SK-N-SH (cell line): Measurements from ENCODE around the gene SETBP1. TPM values are rescaled to one million over a fixed set of nuclear protein-coding genes. Genes with fewer than 3 reads are reported as not detected.

Experiments used
- CTCF ChIA-PET: fragments of 300-600, 350-600 bp; formaldehyde crosslinking; extraction: SDS; loops from one replicate; lab custom pipeline; 2021; lab: Yijun Ruan, JAX
- POLR2A ChIA-PET: fragments of 350-600 bp; sonication (Branson Sonifier 250); formaldehyde crosslinking; extraction: SDS; loops from one replicate; lab custom pipeline; 2020; ENCODE audit warnings: antibody characterized with exemption, inconsistent platforms; lab: Yijun Ruan, JAX
- DNase-seq: peaks from one replicate; pipeline ENCODE4 v3.0.0; 2012
- H2AFZ ChIP-seq: fragments of 200-600 bp; sonication (generic); 2 replicates; pipeline ENCODE4 v1.8.1; 2016; ENCODE audit warnings: antibody characterized with exemption, mild to moderate bottlenecking, low read depth
- H3F3A ChIP-seq: fragments of 200-600 bp; sonication (generic); replicated peaks from 2 replicates; pipeline ENCODE3; 2016; ENCODE audit warnings: antibody characterized with exemption, mild to moderate bottlenecking; ENCODE audit not compliant: insufficient read depth
- H3K27ac ChIP-seq, 2 experiments: fragments of 200-500 bp in 1 of 2; fragments of 200-600 bp in 1 of 2; sonication (Bioruptor generic) in 1 of 2; sonication (generic), shearing (Covaris generic) in 1 of 2; 2 replicates each; pipeline versions ENCODE4 v1.5.1 to v1.6.1; 2014 to 2016; ENCODE audit warnings: low read depth in 2 of 2, inconsistent platforms in 1 of 2, low read length in 1 of 2, mild to moderate bottlenecking in 1 of 2, mixed read lengths in 1 of 2
- H3K27me3 ChIP-seq: fragments of 200-600 bp; sonication (generic), shearing (Covaris generic); 2 replicates; pipeline ENCODE4 v1.6.1; 2016; ENCODE audit warnings: mixed run types; ENCODE audit not compliant: insufficient read depth
- H3K36me3 ChIP-seq, 2 experiments: fragments of 200-500 bp in 1 of 2; fragments of 200-600 bp in 1 of 2; sonication (Bioruptor generic) in 1 of 2; sonication (generic) in 1 of 2; replicated peaks in 1 of 2; 2 replicates each; pipeline versions ENCODE3 to v1.5.1; 2014 to 2016; ENCODE audit warnings: low read length in 1 of 2, mild to moderate bottlenecking in 1 of 2; ENCODE audit not compliant: insufficient read depth in 2 of 2, control insufficient read depth in 1 of 2
- H3K4me1 ChIP-seq, 2 experiments: fragments of 200-500 bp in 1 of 2; fragments of 200-600 bp in 1 of 2; sonication (Bioruptor generic) in 1 of 2; sonication (generic), shearing (Covaris generic) in 1 of 2; 2 replicates each; pipeline versions ENCODE4 v1.5.1 to v1.6.1; 2014 to 2016; ENCODE audit warnings: low read depth in 1 of 2, low read length in 1 of 2, mixed run types in 1 of 2; ENCODE audit not compliant: insufficient read depth in 2 of 2, control insufficient read depth in 1 of 2
- H3K4me2 ChIP-seq: fragments of 200-600 bp; sonication (generic), shearing (Covaris generic); 2 replicates; pipeline ENCODE4 v1.6.1; 2017; ENCODE audit warnings: mixed run types
- H3K4me3 ChIP-seq, 2 experiments: fragments of 200-500 bp in 1 of 2; fragments of 200-600 bp in 1 of 2; sonication (Bioruptor generic) in 1 of 2; sonication (generic), shearing (Covaris generic) in 1 of 2; 2 replicates each; pipeline versions ENCODE4 v1.5.1 to v1.8.1; 2014 to 2016; ENCODE audit warnings: low read depth in 2 of 2, inconsistent platforms in 1 of 2, low read length in 1 of 2, mild to moderate bottlenecking in 1 of 2, mixed read lengths in 1 of 2, moderate library complexity in 1 of 2
- H3K79me2 ChIP-seq: fragments of 200-600 bp; sonication (generic); 2 replicates; pipeline ENCODE4 v1.8.1; 2017; ENCODE audit warnings: mild to moderate bottlenecking; ENCODE audit not compliant: insufficient read depth
- H3K9ac ChIP-seq: fragments of 200-600 bp; sonication (generic); 2 replicates; pipeline ENCODE4 v1.6.1; 2017; ENCODE audit warnings: mixed run types
- H3K9me2 ChIP-seq: fragments of 200-600 bp; sonication (generic); 2 replicates; pipeline ENCODE4 v1.6.1; 2017; ENCODE audit warnings: mixed run types
- H3K9me3 ChIP-seq: fragments of 200-600 bp; sonication (generic); 2 replicates; pipeline ENCODE4 v1.6.1; 2017; ENCODE audit warnings: mixed run types, mild to moderate bottlenecking, moderate library complexity
- H4K20me1 ChIP-seq: fragments of 200-600 bp; sonication (generic); 2 replicates; pipeline ENCODE4 v1.6.1; 2017; ENCODE audit warnings: mild to moderate bottlenecking, mixed run types; ENCODE audit not compliant: insufficient read depth
- CHD2 ChIP-seq: fragments of 150-350 bp; IDR thresholded peaks from 2 replicates; pipeline ENCODE4 v1.6.1; 2018; ENCODE audit warnings: low read length; ENCODE audit not compliant: partially characterized antibody
- ELF1 ChIP-seq: IDR thresholded peaks from 2 replicates; pipeline ENCODE4 v1.4.0; 2012
- EP300 ChIP-seq, 2 experiments: IDR thresholded peaks; 2 replicates each; pipeline versions ENCODE4 v1.4.0 to v1.6.1; 2012; ENCODE audit warnings: borderline replicate concordance in 1 of 2, low read depth in 1 of 2, low read length in 1 of 2
- EZH2phosphoT487 ChIP-seq: fragments of 200-600 bp; sonication (generic); IDR thresholded peaks from 2 replicates; pipeline ENCODE4 v1.6.1; 2017; ENCODE audit warnings: low read depth, mixed run types, mild to moderate bottlenecking, antibody characterized with exemption, moderate library complexity, borderline replicate concordance
- FOSL2 ChIP-seq: IDR thresholded peaks from 2 replicates; pipeline ENCODE4 v1.4.0; 2012; ENCODE audit warnings: low read depth, mild to moderate bottlenecking, moderate library complexity, borderline replicate concordance
- FOXM1 ChIP-seq: IDR thresholded peaks from 2 replicates; pipeline ENCODE4 v1.4.0; 2012; ENCODE audit warnings: low read depth, mild to moderate bottlenecking
- JUND ChIP-seq: IDR thresholded peaks from 2 replicates; pipeline ENCODE4 v1.4.0; 2012
- NFIC ChIP-seq: IDR thresholded peaks from 2 replicates; pipeline ENCODE4 v1.4.0; 2012; ENCODE audit warnings: borderline replicate concordance
- PBX3 ChIP-seq: IDR thresholded peaks from 2 replicates; pipeline ENCODE4; 2012
- POLR2AphosphoS5 ChIP-seq: IDR thresholded peaks from 2 replicates; pipeline ENCODE4 v1.6.1; 2012; ENCODE audit warnings: low read depth, low read length
- RCOR1 ChIP-seq: fragments of 150-350 bp; IDR thresholded peaks from 2 replicates; pipeline ENCODE4 v1.6.1; 2017; ENCODE audit warnings: antibody characterized with exemption, low read length
- RFX5 ChIP-seq: IDR thresholded peaks from 2 replicates; pipeline ENCODE4 v1.6.1; 2012; ENCODE audit warnings: mild to moderate bottlenecking, improper control_type of control experiment, low read length
- SIN3A ChIP-seq: IDR thresholded peaks from 2 replicates; pipeline ENCODE4 v1.6.1; 2012; ENCODE audit warnings: low read depth, mild to moderate bottlenecking, low read length, moderate library complexity, borderline replicate concordance
- SMC3 ChIP-seq: IDR thresholded peaks from 2 replicates; pipeline ENCODE4 v1.6.1; 2012; ENCODE audit warnings: low read depth, low read length, improper control_type of control experiment
- TAF1 ChIP-seq: IDR thresholded peaks from 2 replicates; pipeline ENCODE4 v1.6.1; 2012; ENCODE audit warnings: low read depth, mild to moderate bottlenecking, low read length, moderate library complexity, borderline replicate concordance
- TEAD4 ChIP-seq: IDR thresholded peaks from 2 replicates; pipeline ENCODE4 v1.4.0; 2012; ENCODE audit warnings: mild to moderate bottlenecking, borderline replicate concordance; ENCODE audit not compliant: insufficient read depth
- WGBS: methylation state at CpG from one replicate; pipeline ENCODE4 v1.1.6; 2017; ENCODE audit warnings: low lambda C conversion rate; 5-methylcytosine and 5-hydroxymethylcytosine counted together
- polyA plus RNA-seq, 3 experiments: library from polyadenylated mRNA; depleted of rRNA; stranded (reverse); fragments of >200 nt; gene quantifications; 2 replicates each; pipeline ENCODE4 v1.2.3, GENCODE V29; 2012
- TF ChIP-seq, protein P1 (sequence below): IDR thresholded peaks from 2 replicates; pipeline ENCODE4 v1.6.1; 2012; ENCODE audit warnings: mild to moderate bottlenecking, low read depth, low read length, moderate library complexity

Gene SETBP1
- polyA plus RNA-seq, 1 of the 3 experiments (the other 2 are of a cell fraction), result 3.0 TPM

DNA sequence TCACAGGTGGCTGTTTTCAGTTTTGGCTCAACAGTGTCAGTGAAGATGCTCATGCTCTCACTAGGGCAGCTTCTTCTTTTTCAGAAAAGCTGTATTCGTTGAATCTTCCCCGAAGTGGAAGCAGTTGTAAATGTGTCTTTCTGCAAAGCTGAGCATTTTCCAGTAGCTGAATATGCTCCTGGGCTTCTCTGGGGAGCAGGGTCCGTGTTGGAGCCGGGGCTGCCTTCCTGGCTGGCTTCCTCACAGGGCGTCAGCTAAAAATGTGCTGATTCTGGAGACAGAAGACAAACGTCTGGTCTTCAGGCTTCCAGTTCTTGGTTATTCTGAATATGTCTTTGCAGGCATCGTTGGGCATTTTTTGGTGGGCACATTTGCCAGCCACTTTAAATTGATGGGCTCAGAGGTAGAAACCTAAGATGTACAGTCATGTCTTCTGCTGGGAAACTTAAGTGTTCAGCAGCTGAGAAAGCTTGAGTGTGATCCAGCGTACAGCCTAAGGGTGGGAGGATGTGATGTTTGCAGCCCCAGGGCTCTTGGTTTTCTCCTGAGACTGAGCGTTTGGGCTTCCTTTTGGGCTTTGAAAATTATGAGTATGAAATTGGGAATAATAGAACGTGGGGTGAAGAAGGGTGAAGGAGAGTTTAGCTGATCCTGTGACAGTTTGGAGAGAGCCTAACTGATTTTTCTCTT, 19.0 kb downstream of the SETBP1 start (continued):
- TF ChIP-seq, protein P1, sequence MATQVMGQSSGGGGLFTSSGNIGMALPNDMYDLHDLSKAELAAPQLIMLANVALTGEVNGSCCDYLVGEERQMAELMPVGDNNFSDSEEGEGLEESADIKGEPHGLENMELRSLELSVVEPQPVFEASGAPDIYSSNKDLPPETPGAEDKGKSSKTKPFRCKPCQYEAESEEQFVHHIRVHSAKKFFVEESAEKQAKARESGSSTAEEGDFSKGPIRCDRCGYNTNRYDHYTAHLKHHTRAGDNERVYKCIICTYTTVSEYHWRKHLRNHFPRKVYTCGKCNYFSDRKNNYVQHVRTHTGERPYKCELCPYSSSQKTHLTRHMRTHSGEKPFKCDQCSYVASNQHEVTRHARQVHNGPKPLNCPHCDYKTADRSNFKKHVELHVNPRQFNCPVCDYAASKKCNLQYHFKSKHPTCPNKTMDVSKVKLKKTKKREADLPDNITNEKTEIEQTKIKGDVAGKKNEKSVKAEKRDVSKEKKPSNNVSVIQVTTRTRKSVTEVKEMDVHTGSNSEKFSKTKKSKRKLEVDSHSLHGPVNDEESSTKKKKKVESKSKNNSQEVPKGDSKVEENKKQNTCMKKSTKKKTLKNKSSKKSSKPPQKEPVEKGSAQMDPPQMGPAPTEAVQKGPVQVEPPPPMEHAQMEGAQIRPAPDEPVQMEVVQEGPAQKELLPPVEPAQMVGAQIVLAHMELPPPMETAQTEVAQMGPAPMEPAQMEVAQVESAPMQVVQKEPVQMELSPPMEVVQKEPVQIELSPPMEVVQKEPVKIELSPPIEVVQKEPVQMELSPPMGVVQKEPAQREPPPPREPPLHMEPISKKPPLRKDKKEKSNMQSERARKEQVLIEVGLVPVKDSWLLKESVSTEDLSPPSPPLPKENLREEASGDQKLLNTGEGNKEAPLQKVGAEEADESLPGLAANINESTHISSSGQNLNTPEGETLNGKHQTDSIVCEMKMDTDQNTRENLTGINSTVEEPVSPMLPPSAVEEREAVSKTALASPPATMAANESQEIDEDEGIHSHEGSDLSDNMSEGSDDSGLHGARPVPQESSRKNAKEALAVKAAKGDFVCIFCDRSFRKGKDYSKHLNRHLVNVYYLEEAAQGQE, result no peak
- no peak for TF ChIP-seq JUND
- TF ChIP-seq, all 33 proteins: peak for 0

DNA sequence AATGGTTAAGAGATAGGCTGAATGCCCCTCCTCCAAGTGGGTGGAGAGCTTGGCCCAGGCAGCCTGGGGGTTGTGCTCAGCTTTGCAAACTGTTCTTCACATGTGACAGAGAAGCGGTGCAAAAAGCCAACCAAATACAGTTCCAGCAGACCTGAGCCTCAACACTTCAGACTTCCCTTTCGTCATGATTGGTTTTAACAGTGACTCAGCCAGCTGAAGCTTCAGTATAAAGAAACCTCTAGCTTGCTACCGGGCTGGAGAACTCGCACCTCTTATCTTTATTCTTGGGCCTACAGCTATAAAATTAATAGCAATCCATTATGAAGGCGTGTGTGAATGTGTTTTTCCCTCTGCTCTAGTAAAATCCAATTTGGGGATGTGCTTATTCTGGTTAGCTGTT, 20.0 kb downstream of the SETBP1 start:
- Histone ChIP-seq H3K4me1 (peaks cover 7 to 12% of the 10 kb centered on the region in 2 experiments; a peak in 2 of 4 replicates), H3K4me3 (no peak overlapping the region; a peak in 1 of 4 replicates), H3K79me2 (peaks cover 5% of the 10 kb centered on the region; the same call in 1 of the 2 replicates), H3F3A (no peaks in the 10 kb centered on the region), H3K27me3 (no peaks in the 10 kb centered on the region), H4K20me1 (no peaks in the 10 kb centered on the region), H3K9ac (no peak overlapping the region), H3K4me2 (peak overlapping the region; percentile 22; the same call in 1 of the 2 replicates), H3K36me3 (peaks cover 5 to 10% of the 10 kb centered on the region in 2 experiments), H2AFZ (no peak overlapping the region), H3K9me2 (no peaks in the 10 kb centered on the region)
- DNase-seq, result no peak
- 91% methylated on average over 5 of the region's 5 CpGs for WGBS
- POLR2A ChIA-PET, result no interaction called here
- TF ChIP-seq SMC3 (no peak), EP300 (IDR thresholded peaks at IDR 0.05; ENCODE audit: borderline replicate concordance in 1 of 2, low read depth in 1 of 2, low read length in 1 of 2) (no peak), TEAD4 (no peak), POLR2AphosphoS5 (no peak), SIN3A (no peak), RCOR1 (no peak), TAF1 (no peak), ELF1 (no peak)
- TF ChIP-seq, all 33 proteins: peak for 0
- no peak overlapping the region for H3K27ac ChIP-seq
- no peaks in the 10 kb centered on the region for H3K9me3 ChIP-seq
- CTCF ChIA-PET, result no interaction called here

DNA sequence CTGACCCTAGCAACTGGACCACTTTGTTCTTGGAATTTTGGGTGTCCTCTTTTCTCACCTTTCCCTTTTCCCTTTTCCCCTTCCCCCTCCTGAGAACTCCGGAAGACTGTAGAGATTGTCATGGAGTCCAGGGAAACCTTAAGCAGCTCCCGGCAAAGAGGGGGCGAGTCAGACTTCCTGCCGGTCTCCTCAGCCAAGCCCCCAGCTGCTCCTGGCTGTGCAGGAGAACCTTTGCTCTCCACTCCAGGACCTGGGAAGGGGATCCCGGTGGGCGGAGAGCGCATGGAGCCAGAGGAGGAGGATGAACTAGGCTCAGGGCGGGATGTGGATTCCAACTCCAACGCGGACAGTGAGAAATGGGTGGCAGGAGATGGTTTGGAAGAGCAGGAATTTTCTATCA, 20.5 kb downstream of the SETBP1 start:
- H2AFZ ChIP-seq, result no peak overlapping the region
- no peaks in the 10 kb centered on the region for H3K9me3 ChIP-seq
- ChIA-PET POLR2A (no interaction called here), CTCF (no interaction called here)
- H3K4me2 ChIP-seq, result peak overlapping the region; percentile 22; the same call in 1 of the 2 replicates
- H3K4me3 ChIP-seq, result no peak overlapping the region
- H3F3A ChIP-seq, result no peaks in the 10 kb centered on the region
- peaks cover 7 to 12% of the 10 kb centered on the region in 2 experiments; a peak in 2 of 4 replicates for H3K4me1 ChIP-seq
- H4K20me1 ChIP-seq, result no peaks in the 10 kb centered on the region
- H3K9ac ChIP-seq, result no peak overlapping the region
- no peak for DNase-seq
- no peak for TF ChIP-seq FOXM1
- TF ChIP-seq NFIC, result no peak
- no peak for TF ChIP-seq EP300 (IDR thresholded peaks at IDR 0.05; ENCODE audit: borderline replicate concordance in 1 of 2, low read depth in 1 of 2, low read length in 1 of 2)
- TF ChIP-seq FOSL2, result no peak
- TF ChIP-seq EZH2phosphoT487, result no peak
- TF ChIP-seq RFX5, result no peak
- no peak for TF ChIP-seq CHD2
- TF ChIP-seq RCOR1, result no peak
- TF ChIP-seq PBX3, result no peak
- H3K9me2 ChIP-seq, result no peaks in the 10 kb centered on the region
- H3K79me2 ChIP-seq, result peaks cover 5% of the 10 kb centered on the region; the same call in 1 of the 2 replicates
- H3K27me3 ChIP-seq, result no peaks in the 10 kb centered on the region
- H3K27ac ChIP-seq, result no peak overlapping the region
- WGBS, result 93% methylated on average over 10 of the region's 10 CpGs
- peaks cover 5 to 10% of the 10 kb centered on the region in 2 experiments for H3K36me3 ChIP-seq
